Measurements from ENCODE around the gene C17orf58.
A peak's percentile ranks its signal among the peaks of the same experiment; 100 is the strongest.
"Not testable (repeated sequence)": the region's sequence is repeated elsewhere in the genome, so short reads cannot be mapped to it uniquely, and the experiment has no call there.

C17orf58 gene

DNA sequence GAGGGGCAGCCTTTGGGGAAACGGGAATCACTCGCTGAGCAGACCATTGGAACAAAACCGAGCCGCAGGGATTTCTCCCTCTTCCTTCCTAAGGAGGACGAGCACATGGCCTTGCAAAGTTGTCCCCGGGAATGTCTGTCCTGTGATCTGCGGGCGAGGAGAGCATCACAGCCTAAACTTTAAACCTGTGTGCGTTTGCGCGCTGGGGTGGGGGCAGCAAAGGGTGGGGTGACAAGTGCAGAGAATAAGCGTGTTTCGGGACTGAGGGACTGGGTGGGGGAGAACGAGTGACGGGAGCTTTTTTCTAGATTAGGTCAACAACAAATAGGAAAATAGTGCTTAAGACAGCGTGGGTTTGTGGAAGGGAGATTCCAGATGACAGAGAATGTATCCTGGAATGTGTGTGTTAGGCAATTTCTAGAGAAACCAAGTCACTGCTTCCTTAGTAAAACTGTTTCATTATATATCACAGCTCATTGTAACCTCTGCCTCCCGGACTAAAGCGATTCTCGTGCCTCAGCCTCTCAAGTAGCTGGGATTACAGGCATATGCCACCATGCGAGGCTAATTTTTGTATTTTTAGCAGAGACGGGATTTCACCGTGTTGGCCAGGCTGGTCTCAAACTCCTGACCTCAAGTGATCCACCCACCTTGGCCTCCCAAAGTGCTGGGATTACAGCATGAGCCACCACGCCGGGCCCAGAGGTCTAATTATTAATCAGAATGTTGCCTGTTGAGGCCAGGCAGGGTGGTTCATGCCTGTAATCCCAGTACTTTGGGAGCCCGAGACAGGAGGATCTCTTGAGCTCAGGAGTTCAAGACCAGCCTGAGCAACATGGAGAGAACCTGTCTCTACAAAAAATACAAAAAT, at the start of gene C17orf58:
Gene C17orf58 (minus strand): TSS at position 169 of the 871 bp plus-strand sequence. CDS start 271 bp downstream, outside the sequence.
- DNase-seq (ENCODE audit: low spot score): not testable (repeated sequence)

DNA sequence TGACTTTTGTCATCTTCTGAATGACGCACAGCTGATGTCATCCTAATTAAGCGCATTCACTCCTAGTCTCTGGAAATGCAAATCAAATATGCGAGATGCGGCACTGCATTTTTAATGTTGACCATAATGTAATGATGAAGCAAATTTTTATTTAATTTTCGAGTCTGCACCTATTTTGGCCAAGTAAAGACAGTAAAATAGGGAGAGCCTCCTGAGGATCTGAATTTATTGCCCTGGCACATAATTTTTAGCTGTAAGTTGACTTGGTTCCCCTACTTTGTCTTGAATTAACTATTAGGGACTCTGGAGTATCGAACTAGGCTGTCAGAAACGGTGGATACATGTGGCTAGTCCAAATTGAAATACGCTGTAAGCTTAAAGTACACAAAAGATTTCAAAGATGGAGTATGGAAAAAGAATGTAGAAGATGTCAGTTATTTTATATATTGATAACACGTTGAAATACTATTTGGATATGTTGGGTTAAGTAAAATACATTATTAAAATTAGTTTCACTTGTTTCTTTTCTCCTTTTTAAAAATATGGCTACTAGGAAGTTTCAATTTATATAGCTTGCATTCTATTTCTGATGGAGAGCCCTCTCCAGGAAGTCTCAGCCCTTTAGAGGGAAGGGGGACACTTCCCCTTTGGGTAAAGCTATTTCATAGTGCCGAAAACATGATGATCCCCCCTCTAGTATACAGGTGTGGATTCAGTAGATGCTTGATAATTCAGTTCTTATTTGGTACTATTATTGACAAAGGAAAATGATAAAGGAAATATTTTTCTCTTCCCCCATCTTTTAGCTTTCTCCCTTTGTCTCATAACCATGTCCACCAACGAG, 40.3 kb upstream of the C17orf58 start:
- no peak for DNase-seq (ENCODE audit: low spot score)

DNA sequence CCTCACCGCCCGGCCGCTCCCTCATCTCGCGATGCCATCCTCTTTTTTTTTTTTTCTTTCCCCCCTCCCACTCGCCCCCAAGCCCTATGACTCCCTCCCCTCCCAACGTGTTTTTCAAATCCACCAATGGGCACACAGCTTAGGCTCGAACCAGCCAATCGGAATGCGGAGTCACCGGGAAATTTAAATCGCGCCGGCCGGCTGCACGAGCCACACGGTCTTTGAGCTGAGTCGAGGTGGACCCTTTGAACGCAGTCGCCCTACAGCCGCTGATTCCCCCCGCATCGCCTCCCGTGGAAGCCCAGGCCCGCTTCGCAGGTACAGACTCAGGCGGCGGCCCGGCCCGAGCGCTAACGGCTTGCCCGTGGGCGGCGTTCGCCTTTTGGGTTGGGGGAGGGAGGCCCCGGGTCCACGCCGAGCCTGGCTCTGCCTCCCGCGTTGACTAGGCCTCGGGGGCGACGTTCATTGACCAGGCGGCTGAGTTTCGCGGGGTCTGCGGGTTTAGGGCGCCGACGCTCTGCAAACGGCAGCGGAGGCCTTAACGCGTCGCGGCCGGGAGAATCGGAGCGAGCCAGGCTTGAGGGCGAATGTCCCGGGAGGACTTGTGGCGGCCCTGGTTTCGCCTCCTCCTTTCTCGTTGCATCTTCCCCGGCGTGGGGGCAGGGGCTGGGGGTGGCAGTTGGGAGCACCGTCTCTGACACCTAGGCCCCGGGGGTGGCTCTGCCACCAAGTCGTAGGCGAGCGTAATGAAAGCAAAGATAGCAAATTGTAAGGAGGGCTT, 39.4 kb upstream of the C17orf58 start, which contains the start of gene KPNA2:
Gene KPNA2 (plus strand): TSS at position 213 of the 781 bp plus-strand sequence. CDS start 1,398 bp downstream, outside the sequence.
- peak; percentile 97 for DNase-seq (ENCODE audit: low spot score)

DNA sequence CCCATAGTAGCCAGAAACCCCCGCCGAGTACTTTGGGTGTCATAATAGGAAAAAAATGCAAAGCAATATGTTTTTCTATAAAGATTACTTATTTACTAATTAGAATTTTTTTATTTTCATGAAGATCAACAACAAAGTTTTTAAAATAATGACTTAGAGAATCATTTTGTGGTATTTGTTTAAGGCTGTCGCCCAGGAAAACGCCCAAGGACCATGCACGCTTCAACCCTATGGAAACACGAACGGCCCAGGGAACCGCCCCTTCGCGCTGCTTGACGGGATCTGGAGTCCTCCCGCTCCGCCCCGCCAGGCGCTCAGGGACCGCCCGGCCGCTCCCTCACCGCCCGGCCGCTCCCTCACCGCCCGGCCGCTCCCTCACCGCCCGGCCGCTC, 38.9 kb upstream of the C17orf58 start:
- DNase-seq (ENCODE audit: low spot score): no peak

DNA sequence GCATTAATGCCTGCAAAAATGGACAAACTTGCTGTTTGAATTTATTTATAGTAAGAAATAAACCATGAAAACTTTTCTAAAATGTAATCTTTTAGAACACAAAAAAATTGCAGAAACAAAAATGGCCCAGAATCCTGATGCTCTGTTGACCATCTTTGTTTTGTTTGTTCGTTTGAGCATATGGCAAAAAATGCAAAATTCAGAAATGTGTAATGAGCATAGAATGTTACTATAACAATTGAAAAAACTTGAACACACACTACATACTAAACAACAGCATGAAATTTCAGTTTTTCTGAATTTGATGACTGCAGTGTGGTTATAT, 38.1 kb upstream of the C17orf58 start:
- DNase-seq (ENCODE audit: low spot score): no peak

DNA sequence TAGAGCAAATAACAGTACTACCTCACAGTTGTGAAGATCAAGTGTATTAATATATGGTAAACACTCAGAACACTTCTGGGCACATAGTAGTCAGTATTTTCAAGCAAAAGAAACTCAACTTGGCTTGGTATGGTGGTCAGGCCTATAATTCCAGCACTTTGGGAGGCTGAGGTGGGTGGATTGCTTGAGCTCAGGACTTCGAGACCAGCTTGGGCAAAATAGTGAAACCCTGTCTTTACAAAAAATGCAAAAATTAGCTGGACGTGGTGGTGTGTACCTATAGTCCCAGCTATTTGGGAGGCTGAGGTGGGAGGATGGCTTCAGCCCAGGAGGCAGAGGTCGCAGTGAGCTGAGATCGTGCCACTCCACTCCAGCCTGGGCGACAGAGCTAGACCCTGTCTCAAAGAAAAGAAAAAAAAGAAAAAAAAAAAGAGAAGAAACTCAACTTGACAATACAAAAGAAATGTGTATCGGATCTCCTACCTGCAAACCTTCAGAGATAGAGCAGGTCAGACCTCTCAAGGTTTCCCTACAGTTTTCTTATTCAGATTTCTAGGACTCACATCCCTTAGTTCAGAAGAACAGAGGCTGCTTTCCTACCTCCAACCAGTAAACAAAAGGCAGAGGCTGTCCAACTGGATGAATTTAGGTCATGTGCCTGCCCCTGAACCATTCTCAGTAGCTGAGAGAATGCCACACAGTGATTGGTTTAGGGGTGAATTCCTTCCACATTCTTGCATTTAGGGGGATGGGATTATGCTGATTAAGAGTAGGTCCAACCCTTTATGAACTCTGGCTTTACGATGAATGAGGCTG, 37.6 kb upstream of the C17orf58 start:
- no peak for DNase-seq (ENCODE audit: low spot score)

DNA sequence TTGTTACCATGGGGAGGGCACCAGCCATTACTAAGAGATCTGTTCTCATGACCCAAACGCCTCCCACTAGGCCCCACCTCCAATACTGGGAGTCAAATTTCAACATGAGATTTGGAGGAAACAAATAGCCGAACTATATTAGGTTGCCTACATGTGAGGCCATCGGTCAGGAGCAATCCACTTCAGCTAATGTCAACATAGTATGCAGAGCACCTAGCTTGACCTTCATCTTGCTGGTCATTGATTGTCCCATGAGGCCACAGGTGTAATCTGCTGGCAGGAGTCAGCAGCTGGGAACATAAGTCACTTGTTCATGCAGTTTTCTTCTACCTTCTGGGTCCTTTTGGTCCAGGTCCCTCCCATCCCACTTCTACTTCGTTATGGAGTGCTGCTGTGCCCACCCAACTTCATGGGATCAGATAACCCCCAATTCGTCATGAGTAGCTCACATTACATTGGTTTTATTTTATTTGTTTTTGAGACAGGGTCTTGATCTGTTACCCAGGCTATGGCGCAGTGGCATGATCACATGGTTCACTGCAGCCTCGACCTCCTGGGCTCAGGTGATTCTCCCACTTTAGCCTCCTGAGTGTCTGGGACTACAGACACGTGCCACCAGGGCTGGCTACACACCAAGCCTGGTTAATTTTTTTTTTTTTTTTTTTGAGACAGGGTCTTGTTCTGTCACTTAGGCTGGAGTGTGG, 33.4 kb upstream of the C17orf58 start:
- DNase-seq (ENCODE audit: low spot score): no peak

DNA sequence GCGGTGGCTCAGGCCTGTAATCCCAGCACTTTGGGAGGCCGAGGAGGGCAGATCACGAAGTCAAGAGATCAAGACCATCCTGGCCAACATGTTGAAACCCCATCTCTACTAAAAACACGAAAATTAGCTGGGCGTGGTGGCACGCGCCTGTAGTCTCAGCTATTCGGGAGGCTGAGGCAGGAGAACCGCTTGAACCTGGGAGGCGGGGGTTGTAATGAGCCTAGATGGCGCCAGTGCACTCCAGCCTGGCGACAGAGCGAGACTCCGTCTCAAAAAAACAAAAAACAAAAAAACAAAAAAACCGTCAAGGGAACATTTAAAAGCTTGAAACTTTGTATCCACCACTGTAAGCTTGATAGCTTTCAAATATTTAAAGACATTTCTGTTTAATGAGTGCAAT, 26.3 kb upstream of the C17orf58 start:
- DNase-seq (ENCODE audit: low spot score): not testable (repeated sequence)

DNA sequence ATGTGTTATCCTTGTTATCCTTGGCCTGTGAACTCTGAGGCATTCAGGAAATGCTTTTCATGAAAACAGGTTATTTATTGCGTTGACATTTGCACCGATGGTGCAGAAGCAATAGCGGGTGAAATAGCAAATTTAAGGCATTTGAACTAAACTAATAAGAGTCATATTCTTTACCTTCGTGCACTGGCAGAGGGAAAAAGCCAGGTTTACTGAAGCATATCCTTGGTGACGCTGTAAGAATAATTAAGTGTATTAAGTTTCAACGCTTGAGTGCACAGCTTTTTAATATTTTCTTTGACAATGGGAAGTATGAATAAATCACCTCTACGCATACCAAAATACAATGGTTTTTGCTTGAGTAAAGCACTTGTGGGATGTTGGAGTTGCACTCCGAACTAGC, 25.7 kb upstream of the C17orf58 start:
- DNase-seq (ENCODE audit: low spot score): no peak

DNA sequence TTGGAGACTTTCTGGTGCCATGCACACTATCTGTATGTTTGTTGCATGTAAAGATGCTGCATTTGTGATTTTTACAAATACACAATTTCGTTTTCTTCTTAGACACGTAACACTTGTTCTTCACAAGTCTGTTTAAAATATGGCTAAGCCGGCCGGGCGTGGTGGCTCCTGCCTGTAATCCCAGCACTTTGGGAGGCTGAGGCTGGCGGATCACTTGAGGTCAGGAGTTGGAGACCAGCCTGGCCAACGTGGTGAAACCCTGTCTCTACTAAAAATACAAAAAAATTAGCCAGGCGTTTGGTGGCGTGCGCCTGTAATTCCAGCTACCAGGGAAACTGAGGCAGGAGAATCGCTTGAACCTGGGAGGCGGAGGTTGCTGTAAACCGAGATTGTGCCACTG, 24.5 kb upstream of the C17orf58 start:
- not testable (repeated sequence) for DNase-seq (ENCODE audit: low spot score)

DNA sequence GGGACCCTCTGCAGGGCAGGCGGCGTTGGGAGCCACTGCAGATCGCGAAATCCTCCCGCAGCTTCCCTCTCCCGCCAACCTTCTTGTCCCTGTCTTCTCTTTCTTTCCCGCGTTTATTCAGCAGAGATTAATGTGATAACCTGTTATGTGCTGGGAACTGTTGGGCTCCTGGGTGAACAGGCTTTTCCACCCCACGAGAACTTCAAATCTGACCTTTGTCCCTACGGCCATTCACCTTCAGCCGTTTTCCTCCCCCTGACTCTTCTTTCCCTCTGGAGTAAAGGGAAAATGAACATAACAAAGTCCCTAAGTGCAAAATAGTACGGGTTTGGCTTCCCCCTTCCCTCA, 24.1 kb upstream of the C17orf58 start:
- DNase-seq (ENCODE audit: low spot score): no peak

DNA sequence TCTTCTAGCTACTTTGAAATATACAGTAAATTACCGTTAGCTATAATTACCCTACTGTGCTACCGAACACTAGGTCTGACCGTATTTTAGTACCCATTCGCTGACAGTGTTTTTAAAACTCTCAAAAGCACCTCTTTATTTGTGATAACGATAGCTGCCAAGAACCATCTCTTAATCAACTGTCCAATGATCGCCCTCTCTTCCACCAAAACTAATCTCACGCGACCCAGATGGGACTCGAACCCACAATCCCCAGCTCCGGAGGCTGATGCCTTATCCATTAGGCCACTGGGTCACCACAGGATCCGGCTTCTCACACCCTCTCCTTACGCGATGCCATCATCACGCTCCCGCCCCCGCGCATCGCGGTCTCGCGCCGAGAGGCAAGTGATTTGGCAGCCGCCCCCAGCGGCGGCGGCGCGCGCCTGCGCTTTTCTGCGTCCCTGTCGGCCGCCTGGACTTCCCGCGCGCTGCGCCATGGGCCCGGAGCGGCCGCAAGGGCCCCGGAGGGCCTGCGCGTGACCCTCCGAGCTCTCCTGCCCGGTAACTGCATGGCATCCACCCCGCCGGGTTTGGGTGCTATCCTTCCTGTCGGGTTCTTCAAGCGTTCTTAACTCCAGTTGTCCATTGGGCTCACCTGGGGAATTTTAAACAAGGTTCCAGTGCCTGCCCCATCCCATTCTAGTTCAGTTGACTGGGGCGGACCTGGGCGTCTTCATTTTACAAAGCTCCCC, 23.6 kb upstream of the C17orf58 start:
- DNase-seq (ENCODE audit: low spot score): peak; percentile 98

DNA sequence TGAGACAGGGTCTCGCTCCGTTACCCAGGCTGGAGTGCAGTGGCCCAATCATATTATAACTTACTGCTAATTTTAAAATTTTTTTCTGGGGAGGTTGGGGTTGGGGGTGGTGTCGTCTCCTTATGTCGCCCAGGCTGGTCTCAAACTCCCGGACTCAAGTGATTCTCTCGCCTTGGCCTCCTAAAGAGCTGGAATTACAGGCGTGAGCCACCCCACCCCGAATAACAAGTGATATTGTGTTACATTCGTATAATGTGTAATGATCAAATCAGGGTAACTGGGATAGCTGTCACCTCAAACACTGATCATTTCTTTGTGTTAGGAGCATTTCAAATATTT, 23.0 kb upstream of the C17orf58 start:
- DNase-seq (ENCODE audit: low spot score): no peak

DNA sequence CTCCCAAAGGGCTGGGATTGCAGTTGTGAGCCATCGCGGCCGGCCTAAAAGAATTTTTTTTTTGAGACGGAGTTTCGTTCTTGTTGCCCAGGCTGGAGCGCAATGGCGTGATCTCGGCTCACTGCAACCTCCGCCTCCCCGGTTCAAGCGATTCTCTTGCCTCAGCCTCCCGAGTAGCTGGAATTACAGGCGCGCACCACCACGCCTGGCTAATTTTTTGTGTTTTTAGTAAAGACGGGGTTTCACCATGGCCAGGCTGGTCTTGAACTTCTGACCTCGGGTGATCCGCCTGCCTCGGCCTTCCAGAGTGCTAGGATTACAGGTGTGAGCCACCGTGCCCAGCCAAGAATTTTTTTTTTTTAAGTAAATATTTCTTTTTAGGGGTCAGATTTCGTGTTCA, 22.2 kb upstream of the C17orf58 start:
- not testable (repeated sequence) for DNase-seq (ENCODE audit: low spot score)

DNA sequence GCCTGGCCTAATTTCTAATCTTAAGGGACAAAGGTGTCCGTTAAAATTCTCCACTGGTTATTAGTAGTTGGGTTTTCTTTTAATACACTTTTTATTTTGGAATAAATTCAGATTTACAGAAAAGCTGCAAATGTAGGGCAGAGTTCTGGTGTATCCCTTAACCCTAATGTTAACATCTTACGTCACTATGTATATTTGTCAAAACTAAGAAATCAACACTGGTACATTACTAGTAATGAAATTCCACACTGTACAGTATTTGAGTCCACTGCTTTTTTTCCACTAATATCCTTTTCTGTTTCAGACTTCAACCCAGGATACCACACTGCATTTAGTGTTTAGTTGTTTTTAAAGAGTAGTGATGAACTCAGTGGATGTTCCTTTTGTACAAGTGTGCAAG, 20.6 kb upstream of the C17orf58 start:
- DNase-seq (ENCODE audit: low spot score): no peak

DNA sequence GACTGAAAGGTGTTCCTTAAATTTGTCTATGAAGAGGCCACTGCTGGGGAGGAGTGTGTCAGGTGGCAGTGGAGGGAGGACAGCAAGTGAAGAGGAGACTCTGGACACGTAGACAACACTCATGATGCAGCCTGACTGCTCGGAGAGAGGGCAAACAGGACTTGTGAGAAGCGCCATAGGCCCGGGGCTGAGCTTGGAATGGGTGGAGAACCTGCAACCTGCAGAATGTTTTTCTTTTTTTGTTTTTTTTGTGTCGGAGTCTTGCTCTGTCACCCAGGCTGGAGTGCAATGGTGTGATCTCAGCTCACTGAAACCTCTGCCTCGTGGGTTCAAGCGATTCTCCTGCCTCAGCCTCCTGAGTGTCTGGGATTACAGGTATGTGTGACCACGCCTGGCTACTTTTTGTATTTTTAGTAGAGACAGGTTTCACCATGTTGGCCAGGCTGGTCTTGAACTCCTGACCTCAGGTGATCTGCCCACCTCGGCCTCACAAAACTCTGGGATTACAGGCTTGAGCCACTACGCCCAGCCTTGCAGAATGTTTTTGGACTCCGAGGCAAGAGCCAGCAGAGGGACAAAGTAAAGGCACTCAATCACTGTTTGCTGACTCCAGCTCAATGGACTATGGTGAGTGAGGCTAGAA, 18.9 kb upstream of the C17orf58 start:
- no peak for DNase-seq (ENCODE audit: low spot score)

DNA sequence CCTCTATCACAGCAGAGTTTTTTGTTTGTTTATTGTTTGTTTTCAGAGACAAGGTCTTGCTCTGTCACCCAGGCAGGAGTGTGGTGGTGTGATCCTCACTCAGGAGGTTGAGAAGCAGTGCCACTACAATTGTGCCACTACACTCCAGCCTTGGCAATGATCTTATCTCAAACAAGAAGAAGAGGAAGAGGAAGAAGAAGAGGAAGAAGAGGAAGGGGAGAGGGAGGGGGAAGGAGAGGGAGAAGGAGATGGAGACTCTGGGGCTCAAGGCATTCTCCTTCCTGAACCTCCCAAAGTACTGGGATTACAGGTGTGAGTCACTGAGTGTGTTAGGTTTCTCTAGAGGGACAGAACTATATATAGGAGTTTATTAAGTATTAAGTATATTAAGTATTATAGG, 17.1 kb upstream of the C17orf58 start:
- DNase-seq (ENCODE audit: low spot score): no peak

DNA sequence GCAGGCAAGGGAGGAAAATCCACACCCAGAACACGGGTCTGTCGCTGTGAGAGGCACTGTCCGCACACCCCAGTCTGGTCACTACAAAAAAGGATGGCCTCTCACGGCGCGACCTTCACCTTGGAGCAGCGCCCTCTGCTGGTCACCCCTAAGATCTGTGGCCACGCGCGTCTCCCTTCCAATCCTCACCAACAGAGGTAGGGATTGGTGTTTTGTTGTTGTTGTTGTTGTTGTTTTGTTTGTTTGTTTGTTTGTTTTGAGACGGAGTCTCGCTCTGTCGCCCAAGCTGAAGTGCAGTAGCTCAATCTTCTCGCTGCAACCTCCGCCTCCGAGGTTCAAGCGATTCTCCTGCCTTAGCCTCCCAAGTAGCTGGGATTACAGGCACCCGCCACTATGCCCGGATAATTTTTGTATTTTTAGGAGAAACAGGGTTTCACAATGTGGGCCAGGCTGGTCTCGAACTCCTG, 15.0 kb upstream of the C17orf58 start:
- DNase-seq (ENCODE audit: low spot score): peak; percentile 58

DNA sequence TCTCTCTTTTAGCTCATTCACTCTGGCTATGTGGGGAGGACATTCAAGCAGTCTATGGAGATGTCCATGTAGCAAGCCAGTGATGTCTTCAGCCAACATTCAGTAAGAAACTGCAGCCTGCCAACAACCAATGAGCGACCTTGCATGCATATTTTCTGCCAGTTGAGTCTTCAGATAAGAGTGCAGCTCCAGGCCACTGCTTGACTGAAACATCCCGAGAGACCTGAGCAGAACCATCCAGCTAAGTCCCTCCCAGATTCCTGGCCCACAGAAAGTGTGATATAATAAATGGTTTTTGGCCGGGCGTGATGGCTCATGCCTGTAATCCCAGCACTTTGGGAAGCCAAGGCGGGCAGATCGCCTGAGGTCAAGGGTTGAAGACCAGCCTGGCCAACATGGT, 10.5 kb upstream of the C17orf58 start:
- DNase-seq (ENCODE audit: low spot score): no peak

DNA sequence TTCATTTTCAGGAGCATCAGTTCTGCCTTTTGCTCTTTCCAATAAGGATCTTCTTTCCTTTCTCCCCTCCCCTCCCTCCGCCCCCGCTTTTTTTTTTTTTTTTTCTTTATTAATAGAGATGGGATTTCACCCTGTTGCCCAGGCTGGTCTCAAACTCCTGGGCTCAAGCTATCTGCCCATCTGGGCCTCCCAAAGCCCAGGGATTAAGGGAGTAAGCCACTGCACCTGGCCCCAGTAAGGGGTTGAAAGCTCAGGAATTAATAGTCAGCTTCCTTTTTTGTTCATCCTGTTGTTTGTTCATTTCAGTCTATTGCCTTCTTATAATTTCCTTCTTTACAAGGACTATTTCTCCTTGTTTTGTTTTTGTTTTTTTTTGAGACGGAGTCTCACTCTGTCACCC, 7.9 kb upstream of the C17orf58 start:
- no peak for DNase-seq (ENCODE audit: low spot score)
